Fibroblast of the aortic adventitia (primary cell): ENCODE measurements around the gene CD36. TPM values are rescaled to one million over a fixed set of nuclear protein-coding genes. Genes with fewer than 3 reads are reported as not detected.
"Not testable (repeated sequence)": the region's sequence is repeated elsewhere in the genome, so short reads cannot be mapped to it uniquely, and the experiment has no call there.

ENCODE experiments used
- DNase-seq: peaks from one replicate; pipeline ENCODE4 v3.0.0-alpha.2; 2010; ENCODE audit warnings: low read depth
- H3K4me3 ChIP-seq: 2 replicates; pipeline ENCODE4 v1.5.1; 2011; ENCODE audit warnings: low read depth, mild to moderate bottlenecking, control low read depth, low read length, moderate library complexity
- total RNA-seq: library from RNA; depleted of rRNA; stranded (reverse); fragments of >200 nt; gene quantifications from 2 replicates; pipeline ENCODE4 v1.2.3, GENCODE V29; 2012; ENCODE audit warnings: low replicate concordance
- TF ChIP-seq, protein P1 (sequence below): IDR thresholded peaks from 2 replicates; pipeline ENCODE4 v1.5.1; 2011; ENCODE audit warnings: mild to moderate bottlenecking, low read length, control low read depth, inconsistent platforms; ENCODE audit not compliant: insufficient read depth

Gene CD36
- total RNA-seq, 1 donor: 1.7 TPM

GRCh38 chr7:80666376-80666775, 27.9 kb downstream of the CD36 start:
- H3K4me3 ChIP-seq: no peak overlapping the region
- no peak for DNase-seq
- TF ChIP-seq, protein P1, sequence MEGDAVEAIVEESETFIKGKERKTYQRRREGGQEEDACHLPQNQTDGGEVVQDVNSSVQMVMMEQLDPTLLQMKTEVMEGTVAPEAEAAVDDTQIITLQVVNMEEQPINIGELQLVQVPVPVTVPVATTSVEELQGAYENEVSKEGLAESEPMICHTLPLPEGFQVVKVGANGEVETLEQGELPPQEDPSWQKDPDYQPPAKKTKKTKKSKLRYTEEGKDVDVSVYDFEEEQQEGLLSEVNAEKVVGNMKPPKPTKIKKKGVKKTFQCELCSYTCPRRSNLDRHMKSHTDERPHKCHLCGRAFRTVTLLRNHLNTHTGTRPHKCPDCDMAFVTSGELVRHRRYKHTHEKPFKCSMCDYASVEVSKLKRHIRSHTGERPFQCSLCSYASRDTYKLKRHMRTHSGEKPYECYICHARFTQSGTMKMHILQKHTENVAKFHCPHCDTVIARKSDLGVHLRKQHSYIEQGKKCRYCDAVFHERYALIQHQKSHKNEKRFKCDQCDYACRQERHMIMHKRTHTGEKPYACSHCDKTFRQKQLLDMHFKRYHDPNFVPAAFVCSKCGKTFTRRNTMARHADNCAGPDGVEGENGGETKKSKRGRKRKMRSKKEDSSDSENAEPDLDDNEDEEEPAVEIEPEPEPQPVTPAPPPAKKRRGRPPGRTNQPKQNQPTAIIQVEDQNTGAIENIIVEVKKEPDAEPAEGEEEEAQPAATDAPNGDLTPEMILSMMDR: no peak

GRCh38 chr7:80669367-80669766, 30.9 kb downstream of the CD36 start:
- DNase-seq, H3K4me3 ChIP-seq: not testable (repeated sequence)

GRCh38 chr7:80671744-80672143, 33.3 kb downstream of the CD36 start:
- H3K4me3 ChIP-seq: no peak overlapping the region
- DNase-seq: no peak
- TF ChIP-seq, protein P1: no peak

GRCh38 chr7:80675090-80675489, 36.6 kb downstream of the CD36 start:
- TF ChIP-seq, protein P1: no peak
- no peak for DNase-seq
- no peak overlapping the region for H3K4me3 ChIP-seq

GRCh38 chr7:80676404-80676803, 38.0 kb downstream of the CD36 start:
- no peak overlapping the region for H3K4me3 ChIP-seq
- TF ChIP-seq, protein P1: no peak
- DNase-seq: no peak

- TF ChIP-seq, protein P1: no peak
- H3K4me3 ChIP-seq: no peak overlapping the region
- DNase-seq: peak; percentile 5
Observed at GRCh38 chr7:80677629-80678028, 39.2 kb downstream of the CD36 start.

- H3K4me3 ChIP-seq: no peak overlapping the region
- TF ChIP-seq, protein P1: no peak
- no peak for DNase-seq
Observed at GRCh38 chr7:80678707-80679106, 40.3 kb downstream of the CD36 start.
